ENCODE measurements around the gene OBSCN. TPM values are rescaled to one million over a fixed set of nuclear protein-coding genes. Genes with fewer than 3 reads are reported as not detected.

Gene OBSCN
- total RNA-seq, 2 experiments from 2014 or later = 29.5 to 45.2 TPM

DNA sequence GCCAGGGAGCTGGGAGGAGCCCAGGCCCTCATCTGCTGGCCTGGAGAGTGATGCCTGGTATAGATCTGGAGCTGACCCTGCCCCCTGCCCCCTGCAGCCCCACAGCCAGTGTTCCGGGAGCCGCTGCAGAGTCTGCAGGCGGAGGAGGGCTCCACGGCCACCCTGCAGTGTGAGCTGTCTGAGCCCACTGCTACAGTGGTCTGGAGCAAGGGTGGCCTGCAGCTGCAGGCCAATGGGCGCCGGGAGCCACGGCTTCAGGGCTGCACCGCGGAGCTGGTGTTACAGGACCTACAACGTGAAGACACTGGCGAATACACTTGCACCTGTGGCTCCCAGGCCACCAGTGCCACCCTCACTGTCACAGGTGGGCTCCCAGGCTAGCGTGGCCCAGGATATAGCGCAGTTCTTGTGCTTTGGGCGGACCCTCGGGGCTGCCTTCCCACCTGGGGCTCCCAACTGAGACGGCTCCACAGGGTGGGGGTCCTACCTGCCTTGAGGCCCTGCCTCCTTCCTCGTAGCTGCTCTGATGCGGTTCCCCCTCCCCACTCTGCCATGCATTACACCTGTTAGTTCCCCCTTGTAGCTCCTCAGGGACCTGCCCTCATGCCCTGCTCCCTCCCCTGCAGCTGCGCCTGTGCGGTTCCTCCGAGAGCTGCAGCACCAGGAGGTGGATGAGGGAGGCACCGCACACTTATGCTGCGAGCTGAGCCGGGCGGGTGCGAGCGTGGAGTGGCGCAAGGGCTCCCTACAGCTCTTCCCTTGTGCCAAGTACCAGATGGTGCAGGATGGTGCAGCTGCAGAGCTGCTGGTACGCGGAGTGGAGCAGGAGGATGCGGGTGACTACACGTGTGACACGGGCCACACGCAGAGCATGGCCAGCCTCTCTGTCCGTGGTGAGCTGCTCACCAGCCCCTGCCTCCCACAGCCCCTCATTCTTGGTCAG lies 98.7 kb downstream of the OBSCN start:
- intact Hi-C loops (cut with micrococcal nuclease; ENCODE audit: unreplicated experiment) = no loop called here
- CTCF ChIA-PET (ENCODE audit: unreplicated experiment) = no interaction called here
- no peak for TF ChIP-seq CTCF (conservative IDR thresholded peaks at IDR 0.05; ENCODE audit: low read length)
- TF ChIP-seq EZH2phosphoT487 (IDR thresholded peaks at IDR 0.05; ENCODE audit: borderline replicate concordance, low read depth, low read length) = no peak
- peaks cover 12% of the 10 kb centered on the region for H3K9me3 ChIP-seq (ENCODE audit: low read length)
- POLR2A ChIA-PET = interaction anchor here (0.6 kb wide), 1 partner anchor 93 kb away, joined by 6 read pairs; no protein-coding TSS in a partner anchor
- H3K9me2 ChIP-seq (ENCODE audit: insufficient read depth, low read length) = no peaks in the 10 kb centered on the region
- no peak overlapping the region for H3K4me3 ChIP-seq (ENCODE audit: low read depth, low read length, poor library complexity, severe bottlenecking)
- BruUV-seq (replicated peaks) = no TSS peak
- no peak overlapping the region for H3K27ac ChIP-seq (ENCODE audit: low read depth, low read length, poor library complexity, severe bottlenecking)
- H4K20me1 ChIP-seq (ENCODE audit: insufficient read depth, low read length) = no peaks in the 10 kb centered on the region
- H2AFZ ChIP-seq (ENCODE audit: low read length) = no peak overlapping the region
- DNase-seq (ENCODE audit: low spot score) = no peak
- no peaks in the 10 kb centered on the region for H3K36me3 ChIP-seq (ENCODE audit: insufficient read depth, low read length)
- no peaks in the 10 kb centered on the region for H3K4me1 ChIP-seq (ENCODE audit: insufficient read depth, low read length, poor library complexity, severe bottlenecking)
- no peaks in the 10 kb centered on the region for H3K79me2 ChIP-seq (ENCODE audit: insufficient read depth, low read depth, low read length)
- H3K4me2 ChIP-seq (ENCODE audit: low read length) = no peak overlapping the region

GRCh38 chr1:228307218-228308023 lies 99.6 kb downstream of the OBSCN start:
- H3K4me3 ChIP-seq (ENCODE audit: low read depth, low read length, poor library complexity, severe bottlenecking) = no peak overlapping the region
- CTCF ChIA-PET (ENCODE audit: unreplicated experiment) = no interaction called here
- no peaks in the 10 kb centered on the region for H3K79me2 ChIP-seq (ENCODE audit: insufficient read depth, low read depth, low read length)
- no peaks in the 10 kb centered on the region for H4K20me1 ChIP-seq (ENCODE audit: insufficient read depth, low read length)
- H3K36me3 ChIP-seq (ENCODE audit: insufficient read depth, low read length) = no peaks in the 10 kb centered on the region
- no peak for DNase-seq (ENCODE audit: low spot score)
- H3K9me3 ChIP-seq (ENCODE audit: low read length) = peaks cover 3% of the 10 kb centered on the region; the same call in 1 of the 2 replicates
- H3K4me1 ChIP-seq (ENCODE audit: insufficient read depth, low read length, poor library complexity, severe bottlenecking) = no peaks in the 10 kb centered on the region
- no TSS peak for BruUV-seq (replicated peaks)
- no peaks in the 10 kb centered on the region for H3K9me2 ChIP-seq (ENCODE audit: insufficient read depth, low read length)
- no peak overlapping the region for H3K4me2 ChIP-seq (ENCODE audit: low read length)
- no peak overlapping the region for H2AFZ ChIP-seq (ENCODE audit: low read length)
- TF ChIP-seq EZH2phosphoT487 (IDR thresholded peaks at IDR 0.05; ENCODE audit: borderline replicate concordance, low read depth, low read length) = no peak
- no peak for TF ChIP-seq CTCF (conservative IDR thresholded peaks at IDR 0.05; ENCODE audit: low read length)
- no peak overlapping the region for H3K27ac ChIP-seq (ENCODE audit: low read depth, low read length, poor library complexity, severe bottlenecking)
- POLR2A ChIA-PET = interaction anchor here (0.6 kb wide), 1 partner anchor 91 kb away, joined by 3 read pairs; no protein-coding TSS in a partner anchor
- intact Hi-C loops (cut with micrococcal nuclease; ENCODE audit: unreplicated experiment) = no loop called here

Data from OCI-LY7 (cell line).